ENCODE results near the gene RSBN1.

Gene RSBN1

GRCh38 chr1:113793878-113794834, 18.1 kb downstream of the RSBN1 start:
- H3K27ac ChIP-seq (ENCODE audit: extremely low read depth, low read depth, low read length): no peak overlapping the region
- POLR2A ChIA-PET: no interaction called here
- no peak overlapping the region for H3K4me3 ChIP-seq (ENCODE audit: low read depth, low read length)
- CTCF ChIA-PET: interaction anchor here (0.9 kb wide), 1 partner anchor 35 kb away, joined by 3 read pairs; the partner anchor contains the start of gene PHTF1
- TF ChIP-seq ZNF837 (tag by site-specific recombination; IDR thresholded peaks at IDR 0.05) (no peak), SP7 (tag by site-specific recombination; IDR thresholded peaks at IDR 0.05) (peak; percentile 44; the same call in 1 of the 2 replicates), ZBTB20 (tag by site-specific recombination; IDR thresholded peaks at IDR 0.05) (peak; percentile 54; the same call in 1 of the 2 replicates)
- H3K9me3 ChIP-seq (ENCODE audit: control insufficient read depth, insufficient read depth, low read depth, low read length): no peaks in the 10 kb centered on the region
- H3K4me1 ChIP-seq (ENCODE audit: control insufficient read depth, insufficient read depth, low read length): no peaks in the 10 kb centered on the region
- H3K36me3 ChIP-seq (ENCODE audit: control insufficient read depth in 2 of 2, insufficient read depth in 1 of 2, low read length in 2 of 2): peaks cover 5 to 42% of the 10 kb centered on the region in 2 experiments

- peaks cover 5 to 42% of the 10 kb centered on the region in 2 experiments for H3K36me3 ChIP-seq (ENCODE audit: control insufficient read depth in 2 of 2, insufficient read depth in 1 of 2, low read length in 2 of 2)
- no peaks in the 10 kb centered on the region for H3K4me1 ChIP-seq (ENCODE audit: control insufficient read depth, insufficient read depth, low read length)
- CTCF ChIA-PET: interaction anchor here (0.6 kb wide), 1 partner anchor 1540 kb away, joined by 5 read pairs; no protein-coding TSS in a partner anchor
- H3K9me3 ChIP-seq (ENCODE audit: control insufficient read depth, insufficient read depth, low read depth, low read length): no peaks in the 10 kb centered on the region
- H3K4me3 ChIP-seq (ENCODE audit: low read depth, low read length): no peak overlapping the region
- POLR2A ChIA-PET: no interaction called here
- H3K27ac ChIP-seq (ENCODE audit: extremely low read depth, low read depth, low read length): no peak overlapping the region
- TF ChIP-seq HIC1 (tag by site-specific recombination; IDR thresholded peaks at IDR 0.05) (no peak), ZNF660 (tag by site-specific recombination; IDR thresholded peaks at IDR 0.05) (no peak), ZNF16 (tag by site-specific recombination; IDR thresholded peaks at IDR 0.05; ENCODE audit: low read depth) (no peak), ZNF391 (tag by site-specific recombination; IDR thresholded peaks at IDR 0.05; ENCODE audit: borderline replicate concordance, low read depth) (no peak), ZNF248 (tag by site-specific recombination; IDR thresholded peaks at IDR 0.05) (no peak)
Measured at GRCh38 chr1:113792986-113793385, 19.3 kb downstream of the RSBN1 start.

GRCh38 chr1:113792471-113792870, 19.8 kb downstream of the RSBN1 start:
- H3K9me3 ChIP-seq (ENCODE audit: control insufficient read depth, insufficient read depth, low read depth, low read length): no peaks in the 10 kb centered on the region
- ChIA-PET CTCF (interaction anchor here (0.6 kb wide), 2 partner anchors 16 to 1540 kb away, joined by 3 to 5 read pairs; no protein-coding TSS in a partner anchor), POLR2A (no interaction called here)
- H3K27ac ChIP-seq (ENCODE audit: extremely low read depth, low read depth, low read length): no peak overlapping the region
- no peak for TF ChIP-seq OVOL3 (tag by site-specific recombination; IDR thresholded peaks at IDR 0.05)
- no peak overlapping the region for H3K4me3 ChIP-seq (ENCODE audit: low read depth, low read length)
- no peaks in the 10 kb centered on the region for H3K4me1 ChIP-seq (ENCODE audit: control insufficient read depth, insufficient read depth, low read length)
- H3K36me3 ChIP-seq (ENCODE audit: control insufficient read depth in 2 of 2, insufficient read depth in 1 of 2, low read length in 2 of 2): peaks cover 5 to 37% of the 10 kb centered on the region in 2 experiments

GRCh38 chr1:113788802-113789201, 23.5 kb downstream of the RSBN1 start:
- ChIA-PET CTCF (no interaction called here), POLR2A (no interaction called here)
- H3K4me1 ChIP-seq (ENCODE audit: control insufficient read depth, insufficient read depth, low read length): peaks cover 2% of the 10 kb centered on the region
- H3K4me3 ChIP-seq (ENCODE audit: low read depth, low read length): no peak overlapping the region
- H3K27ac ChIP-seq (ENCODE audit: extremely low read depth, low read depth, low read length): no peak overlapping the region
- peaks cover 5 to 11% of the 10 kb centered on the region in 2 experiments for H3K36me3 ChIP-seq (ENCODE audit: control insufficient read depth in 2 of 2, insufficient read depth in 1 of 2, low read length in 2 of 2)
- H3K9me3 ChIP-seq (ENCODE audit: control insufficient read depth, insufficient read depth, low read depth, low read length): no peaks in the 10 kb centered on the region
- TF ChIP-seq ZNF18 (tag by site-specific recombination; IDR thresholded peaks at IDR 0.05) (no peak), AEBP2 (tag by site-specific recombination; IDR thresholded peaks at IDR 0.05; ENCODE audit: borderline replicate concordance) (no peak), ZNF280D (tag by site-specific recombination; IDR thresholded peaks at IDR 0.05) (no peak), YY2 (tag by site-specific recombination; IDR thresholded peaks at IDR 0.05) (no peak), ZNF600 (tag by site-specific recombination; IDR thresholded peaks at IDR 0.05) (no peak), ZBTB44 (tag by site-specific recombination; IDR thresholded peaks at IDR 0.05) (no peak), ZNF366 (tag by site-specific recombination; conservative IDR thresholded peaks at IDR 0.05) (no peak)

Measured in HEK293 (cell line).